Astrocyte of the cerebellum (primary cell): Measurements from ENCODE around the gene ADAMTS17.
A peak's percentile ranks its signal among the peaks of the same experiment; 100 is the strongest.
"Not testable (repeated sequence)": the region's sequence is repeated elsewhere in the genome, so short reads cannot be mapped to it uniquely, and the experiment has no call there.

Source experiments
- DNase-seq: peaks from one replicate; pipeline ENCODE4 v3.0.0-alpha.2; 2011; ENCODE audit warnings: low read depth
- H3K4me3 ChIP-seq: 2 replicates; pipeline ENCODE4 v1.5.1; 2011; ENCODE audit warnings: mild to moderate bottlenecking, low read depth, low read length, moderate library complexity
- CTCF ChIP-seq: IDR thresholded peaks from 2 replicates; pipeline ENCODE4 v1.5.1; 2012; ENCODE audit warnings: low read length, low read depth, moderate library complexity, mild to moderate bottlenecking; ENCODE audit errors: missing control alignments
- in situ Hi-C: cut with HindIII; loops from 2 replicates; pipeline ENCODE4 v1.10.0; 2017; ENCODE audit warnings: low sequenced_read_pairs

ADAMTS17 gene

GRCh38 chr15:100096248-100096600 is 245.6 kb downstream of the ADAMTS17 start:
- in situ Hi-C loops, result no loop called here
- no peak for DNase-seq
- no peak overlapping the region for H3K4me3 ChIP-seq
- no peak for TF ChIP-seq CTCF

- TF ChIP-seq CTCF, result no peak
- in situ Hi-C loops, result no loop called here
- DNase-seq, result no peak
- H3K4me3 ChIP-seq, result no peak overlapping the region
Measured at GRCh38 chr15:100095541-100096247, 246.1 kb downstream of the ADAMTS17 start.

- in situ Hi-C loops, result no loop called here
- TF ChIP-seq CTCF, result no peak
- H3K4me3 ChIP-seq, result no peak overlapping the region
- no peak for DNase-seq
Measured at GRCh38 chr15:100094127-100094510, 247.7 kb downstream of the ADAMTS17 start.

GRCh38 chr15:100093211-100094126 is 248.3 kb downstream of the ADAMTS17 start:
- no peak overlapping the region for H3K4me3 ChIP-seq
- in situ Hi-C loops, result no loop called here
- TF ChIP-seq CTCF, result no peak
- DNase-seq, result peak; percentile 67

- TF ChIP-seq CTCF, result no peak
- H3K4me3 ChIP-seq, result no peak overlapping the region
- in situ Hi-C loops, result no loop called here
- no peak for DNase-seq
Measured at GRCh38 chr15:100092034-100092433, 249.7 kb downstream of the ADAMTS17 start.

- TF ChIP-seq CTCF, result no peak
- no peak for DNase-seq
- no peak overlapping the region for H3K4me3 ChIP-seq
- in situ Hi-C loops, result no loop called here
Measured at GRCh38 chr15:100090411-100090810, 251.4 kb downstream of the ADAMTS17 start.

GRCh38 chr15:100084042-100084821 is 257.5 kb downstream of the ADAMTS17 start:
- in situ Hi-C loops, DNase-seq, H3K4me3 ChIP-seq: not testable (repeated sequence)
